ENCODE data around the gene HEG1. TPM values are rescaled to one million over a fixed set of nuclear protein-coding genes. Genes with fewer than 3 reads are reported as not detected.

The HEG1 gene
- total and polyA plus RNA-seq, 11 donors = 23.7 to 211 (median 111) TPM

- no peaks in the 10 kb centered on the region for H3K27me3 ChIP-seq
- ATAC-seq (no peak), DNase-seq (no peak)
- intact Hi-C loops (cut with DNase I) = no loop called here
- 92 to 98% (median 97%) methylated on average over 2 of the region's 2 CpGs for WGBS, 4 donors
- peaks cover 0 to 11% (median 0%) of the 10 kb centered on the region in 12 donors for H3K9me3 ChIP-seq
- H3K4me3 ChIP-seq = no peak overlapping the region
- peaks cover 16 to 81% (median 67%) of the 10 kb centered on the region in 12 donors for H3K4me1 ChIP-seq
- peaks cover 0 to 3% (median 0%) of the 10 kb centered on the region in 9 donors for H3K36me3 ChIP-seq
- TF ChIP-seq CTCF (IDR thresholded peaks at IDR 0.05) (no peak), POLR2A (IDR thresholded peaks at IDR 0.05) (no peak)
- peak overlapping the region in 3 of 12 donors; percentile 44 to 83 (median 78) for H3K27ac ChIP-seq
Measured at GRCh38 chr3:125037498-125038150, 18.2 kb downstream of the HEG1 start.

- peaks cover 12 to 78% (median 56%) of the 10 kb centered on the region in 12 donors for H3K4me1 ChIP-seq
- no peak overlapping the region for H3K27ac ChIP-seq
- WGBS, 4 donors = 89 to 95% (median 94%) methylated on average over 5 of the region's 5 CpGs
- H3K27me3 ChIP-seq = no peaks in the 10 kb centered on the region
- intact Hi-C loops (cut with DNase I) = no loop called here
- no peak overlapping the region for H3K4me3 ChIP-seq
- H3K9me3 ChIP-seq = peaks cover 0 to 11% (median 0%) of the 10 kb centered on the region in 12 donors
- ATAC-seq = no peak
- no peak for DNase-seq
- TF ChIP-seq POLR2A (IDR thresholded peaks at IDR 0.05) = no peak
- H3K36me3 ChIP-seq = peaks cover 0 to 6% (median 0%) of the 10 kb centered on the region in 9 donors
Measured at GRCh38 chr3:125035217-125035616, 20.6 kb downstream of the HEG1 start.

- no peak for ATAC-seq
- Histone ChIP-seq H3K27ac (peak overlapping the region in 7 of 12 donors; percentile 6 to 65 (median 39)), H3K9me3 (peaks cover 0 to 11% (median 0%) of the 10 kb centered on the region in 12 donors), H3K4me1 (peaks cover 3 to 72% (median 41%) of the 10 kb centered on the region in 12 donors), H3K36me3 (peaks cover 0 to 14% (median 8%) of the 10 kb centered on the region in 9 donors), H3K4me3 (no peak overlapping the region), H3K27me3 (no peaks in the 10 kb centered on the region)
- DNase-seq = no peak
- 88 to 91% (median 90%) methylated on average over 14 of the region's 14 CpGs for WGBS, 4 donors
- TF ChIP-seq POLR2A (IDR thresholded peaks at IDR 0.05) (no peak), CTCF (IDR thresholded peaks at IDR 0.05) (no peak)
- intact Hi-C loops (cut with DNase I) = no loop called here
Measured at GRCh38 chr3:125033616-125034015, 22.2 kb downstream of the HEG1 start.

- Histone ChIP-seq H3K27ac (peak overlapping the region in 8 of 12 donors; percentile 6 to 65 (median 46)), H3K9me3 (peaks cover 0 to 11% (median 0%) of the 10 kb centered on the region in 12 donors), H3K4me1 (peaks cover 3 to 72% (median 39%) of the 10 kb centered on the region in 12 donors), H3K27me3 (no peaks in the 10 kb centered on the region), H3K4me3 (no peak overlapping the region), H3K36me3 (peaks cover 0 to 18% (median 13%) of the 10 kb centered on the region in 9 donors)
- ATAC-seq (no peak), DNase-seq (no peak)
- 61 to 72% (median 67%) methylated on average over 5 of the region's 5 CpGs for WGBS, 4 donors
- TF ChIP-seq CTCF (IDR thresholded peaks at IDR 0.05) (no peak), POLR2A (IDR thresholded peaks at IDR 0.05) (no peak)
- intact Hi-C loops (cut with DNase I) = no loop called here
Measured at GRCh38 chr3:125033135-125033534, 22.7 kb downstream of the HEG1 start.

All from heart left ventricle (tissue), 16 donors.